GM19023 (cell line): ENCODE measurements around the gene DCXR.

ENCODE experiments used
- ATAC-seq: cut with Tn5 transposase; IDR thresholded peaks from one replicate; pipeline ENCODE4 v1.9.1; 2021; ENCODE audit warnings: mild to moderate bottlenecking, moderate library complexity; ENCODE audit not compliant: unreplicated experiment

The DCXR gene

DNA sequence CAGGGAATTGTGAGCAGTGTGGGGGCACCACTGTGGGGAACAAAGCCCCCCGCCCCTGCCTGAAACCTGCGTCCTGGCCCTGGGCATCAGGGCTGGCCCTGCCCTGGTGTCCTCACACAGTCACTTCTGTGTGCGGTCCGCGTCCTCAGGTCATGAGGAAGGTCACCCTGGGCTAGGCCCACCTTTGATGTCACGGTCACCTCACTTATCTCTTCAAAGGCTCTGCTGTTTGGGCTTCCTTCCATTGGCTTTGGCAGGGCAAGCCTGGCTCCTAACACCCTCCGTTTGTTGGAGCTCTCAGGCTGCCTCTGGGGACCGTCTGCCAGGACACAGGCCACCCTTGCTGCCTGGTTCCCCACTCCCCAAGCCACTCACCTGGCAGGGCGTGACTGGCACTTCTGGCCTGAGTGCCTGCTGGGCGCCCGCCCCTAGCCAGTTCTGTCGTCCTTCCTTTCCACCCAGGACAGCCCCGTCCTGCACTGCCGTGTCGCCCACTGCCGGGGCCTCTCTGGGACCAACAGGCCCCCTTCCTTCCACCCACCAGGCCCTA is 23.6 kb downstream of the DCXR start:
- ATAC-seq, result no peak

DNA sequence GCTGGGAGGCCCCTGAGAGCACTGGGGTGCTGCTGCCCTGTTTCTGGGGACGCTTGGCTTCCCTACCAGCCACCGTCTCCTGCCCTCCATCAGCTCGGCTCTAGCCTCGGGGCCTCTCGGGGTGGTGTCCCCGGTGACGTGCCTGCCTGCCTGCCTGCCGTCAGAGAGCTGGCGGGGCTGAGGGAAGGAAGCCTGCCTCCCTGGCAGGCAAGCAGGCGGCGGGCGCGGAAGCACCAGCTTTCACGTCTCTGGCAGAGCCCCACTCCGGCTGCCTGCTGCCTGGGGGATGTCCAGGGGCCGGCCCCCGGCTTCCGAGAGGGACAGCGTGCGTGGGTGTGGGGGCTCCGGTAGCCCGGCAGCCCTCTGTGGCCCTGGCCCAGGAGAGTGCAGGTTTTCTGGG is 24.2 kb downstream of the DCXR start:
- no peak for ATAC-seq

DNA sequence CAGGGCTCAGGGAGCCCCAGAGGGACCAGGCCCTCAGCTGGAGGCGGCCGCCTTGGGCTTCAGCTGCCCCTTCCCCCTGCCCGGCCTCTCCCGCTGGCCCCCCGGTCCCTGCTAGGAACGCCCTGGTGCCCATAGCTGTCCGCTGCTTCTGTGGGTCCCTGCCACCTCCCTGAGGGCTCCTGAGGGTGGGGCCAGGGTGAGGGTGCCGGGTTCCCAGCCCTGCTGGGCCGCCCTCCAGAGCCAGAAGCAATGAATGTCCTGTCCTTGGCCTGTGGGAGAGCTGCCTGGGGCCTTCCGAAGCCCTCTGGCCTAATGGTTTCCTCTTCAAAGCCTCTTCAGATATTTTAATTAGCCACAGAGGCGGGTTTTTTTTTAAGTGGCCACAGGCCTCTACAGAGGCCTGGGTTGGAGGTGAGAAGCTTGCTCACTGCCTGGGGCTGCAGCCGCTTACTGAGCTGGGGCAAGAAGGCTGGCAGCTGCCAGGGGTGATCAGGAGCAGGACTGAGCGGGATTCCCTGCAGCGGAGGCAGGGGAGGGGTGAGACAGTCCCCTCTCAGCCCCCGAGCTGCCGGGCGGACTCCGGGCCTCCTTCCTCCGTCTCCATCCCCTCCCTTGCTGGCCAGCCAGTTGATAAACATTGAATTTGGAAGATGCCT is 24.7 kb downstream of the DCXR start:
- ATAC-seq, result no peak

DNA sequence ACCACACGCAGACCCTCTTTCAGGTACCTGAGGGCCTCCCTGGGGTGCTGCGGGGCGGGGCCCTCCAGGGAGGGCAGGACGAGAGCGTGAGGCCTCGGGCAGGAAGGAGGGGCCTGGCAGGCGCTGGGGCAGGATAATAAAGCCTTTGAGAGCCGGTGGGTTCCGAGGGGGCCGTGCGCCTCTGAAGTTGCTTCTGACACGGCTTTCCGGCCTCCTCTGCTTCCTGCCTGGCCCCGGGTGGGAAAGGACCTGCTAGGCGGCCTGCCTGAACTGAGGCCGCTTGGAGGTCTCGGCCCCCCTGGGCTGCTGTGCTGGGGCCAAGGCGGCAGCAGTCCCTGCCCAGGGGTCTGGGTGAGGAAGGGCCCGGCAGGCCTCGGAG is 25.2 kb downstream of the DCXR start:
- no peak for ATAC-seq

DNA sequence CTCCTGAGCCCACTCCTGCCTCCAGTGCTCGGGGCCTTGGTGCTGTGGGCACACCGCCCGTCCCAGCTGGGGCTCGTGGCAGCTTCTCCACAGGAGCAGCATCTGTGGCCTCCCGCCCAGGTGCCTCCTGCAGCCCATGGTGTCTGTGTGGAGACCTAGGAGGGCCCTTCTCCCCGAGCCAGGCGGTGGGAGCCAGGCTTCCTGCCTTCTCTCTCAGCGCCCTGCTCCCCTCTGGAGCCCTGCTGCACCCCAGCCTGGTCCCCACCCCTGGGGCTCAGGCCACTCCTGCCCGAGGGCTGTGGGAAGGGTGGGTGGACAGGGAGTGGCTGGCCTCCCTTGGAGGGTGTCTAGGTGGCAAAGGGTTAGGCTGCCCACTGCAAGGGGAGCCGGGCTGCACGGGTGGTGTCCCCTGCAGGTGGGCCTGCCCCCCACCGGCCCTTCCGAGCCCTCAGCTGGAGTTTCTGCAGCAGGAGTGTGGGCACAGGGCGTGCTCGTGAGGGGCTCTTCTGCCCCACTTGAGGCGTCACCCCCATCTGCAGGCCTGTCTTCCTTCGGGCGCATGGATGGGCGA is 25.8 kb downstream of the DCXR start:
- ATAC-seq, result no peak

DNA sequence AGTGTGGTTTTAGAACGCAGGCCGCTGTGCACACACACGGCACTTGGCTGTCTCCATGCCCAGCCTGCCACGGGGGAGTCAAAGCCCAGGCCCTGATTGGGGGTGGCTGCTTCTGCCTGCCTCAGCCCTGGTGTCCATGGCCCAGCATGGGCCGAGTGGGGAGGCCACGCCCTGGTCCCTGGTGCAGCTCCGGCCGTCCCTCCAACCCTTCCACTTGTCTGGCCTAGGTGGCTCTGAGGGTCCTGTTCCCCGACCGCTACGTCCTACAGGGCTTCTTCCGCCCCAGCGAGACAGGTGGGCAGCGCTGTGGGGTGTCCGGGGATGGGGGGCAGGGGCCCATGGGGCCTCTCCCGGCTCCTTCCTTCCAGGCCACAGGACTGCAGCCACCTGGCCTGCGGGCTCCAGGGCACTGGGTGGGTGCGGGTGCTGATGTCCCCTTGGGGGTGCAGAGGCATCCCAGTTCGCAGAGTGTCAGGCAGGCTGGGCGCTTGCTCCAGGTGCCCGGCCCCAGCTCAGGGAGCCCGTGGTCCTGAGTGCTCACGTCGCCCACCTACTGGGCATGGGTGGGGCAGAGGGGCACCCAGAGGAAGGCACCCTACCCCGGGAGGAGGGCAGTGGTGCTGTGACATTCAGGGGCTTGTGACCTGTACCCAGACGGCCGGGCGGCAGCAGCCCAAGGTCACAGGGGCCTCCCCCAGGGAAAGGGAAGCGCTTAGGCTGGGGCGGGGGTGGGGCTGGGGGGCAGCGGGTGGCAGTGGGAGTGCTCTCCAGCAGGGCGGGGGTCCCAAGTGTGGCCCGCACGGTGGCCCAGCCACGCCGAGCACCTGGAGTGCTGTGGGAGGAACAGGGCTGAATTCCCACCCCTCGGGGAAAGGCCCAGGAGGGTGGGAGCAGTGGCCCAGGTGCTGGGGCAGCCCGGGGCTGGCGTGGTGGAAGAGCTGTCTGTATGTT is 26.6 kb downstream of the DCXR start:
- ATAC-seq, result no peak

DNA sequence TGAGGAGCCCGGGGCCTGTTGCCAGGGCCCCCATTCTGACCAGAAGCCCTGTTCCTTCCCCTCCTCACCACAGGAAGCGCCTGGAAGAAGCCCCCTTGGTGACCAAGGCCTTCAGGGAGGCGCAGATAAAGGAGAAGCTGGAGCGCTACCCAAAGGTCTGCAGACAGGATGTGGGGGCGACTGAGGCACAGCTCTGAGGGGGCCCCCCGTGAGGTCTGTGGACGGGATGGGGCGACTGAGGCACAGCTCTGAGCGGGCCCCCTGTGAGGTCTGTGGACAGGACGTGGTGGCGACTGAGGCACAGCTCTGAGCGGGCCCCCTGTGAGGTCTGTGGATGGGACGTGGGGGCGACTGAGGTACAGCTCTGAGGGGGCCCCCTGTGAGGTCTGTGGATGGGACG is 28.1 kb downstream of the DCXR start:
- ATAC-seq, result no peak

DNA sequence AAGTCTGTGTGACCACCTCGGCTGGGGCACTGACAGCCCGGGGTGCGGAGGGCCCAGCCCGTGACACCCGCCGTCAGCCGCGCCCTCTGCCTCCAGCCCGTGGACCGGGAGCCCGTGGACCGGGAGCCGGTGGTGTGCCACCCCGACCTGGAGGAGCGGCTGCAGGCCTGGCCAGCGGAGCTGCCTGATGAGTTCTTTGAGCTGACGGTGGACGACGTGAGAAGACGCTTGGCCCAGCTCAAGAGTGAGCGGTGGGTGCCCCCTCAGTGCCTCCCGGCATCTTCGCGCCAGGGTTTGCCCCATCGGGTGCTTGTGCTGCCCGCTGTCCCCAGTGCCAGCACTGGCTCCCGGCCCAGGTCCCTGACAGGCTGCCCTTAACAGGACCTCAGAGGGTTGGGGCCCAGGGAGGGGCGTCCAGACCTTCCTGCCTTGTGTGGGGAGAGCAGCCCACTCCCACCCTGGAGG is 28.5 kb downstream of the DCXR start:
- no peak for ATAC-seq

DNA sequence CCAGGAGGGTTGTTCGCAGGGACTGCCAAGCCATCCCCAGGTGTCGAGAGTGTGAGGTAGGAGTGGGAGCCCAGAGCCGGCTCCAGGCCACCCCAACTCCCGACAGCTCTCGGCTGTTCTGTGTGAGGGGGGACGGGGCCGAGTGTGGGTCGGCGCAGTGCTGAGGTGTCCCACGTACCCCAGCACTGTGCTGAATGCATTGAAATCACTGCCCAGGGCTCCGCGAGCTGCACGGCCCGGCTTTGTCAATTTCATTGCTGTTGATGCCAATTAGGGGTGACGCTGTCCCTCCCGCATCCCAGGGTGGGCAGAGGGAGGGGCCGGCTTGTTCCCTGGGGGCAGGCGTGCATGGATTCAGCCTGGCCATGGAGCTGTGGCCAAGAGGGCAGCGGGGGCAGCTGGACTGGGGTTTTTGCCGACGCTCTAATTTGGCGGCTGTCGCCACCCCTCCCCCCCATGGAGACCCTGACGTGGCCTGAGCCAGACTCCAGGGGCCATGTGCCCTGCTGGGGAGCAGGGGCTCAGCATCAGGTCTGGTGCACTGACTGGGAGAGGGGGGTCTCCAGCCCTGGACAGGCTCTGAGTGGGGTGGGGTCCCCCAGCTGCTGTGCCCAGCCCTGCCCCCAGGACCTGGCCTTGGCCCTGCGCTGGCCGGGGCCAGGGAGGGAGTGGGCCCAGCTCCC is 29.1 kb downstream of the DCXR start:
- ATAC-seq, result no peak

DNA sequence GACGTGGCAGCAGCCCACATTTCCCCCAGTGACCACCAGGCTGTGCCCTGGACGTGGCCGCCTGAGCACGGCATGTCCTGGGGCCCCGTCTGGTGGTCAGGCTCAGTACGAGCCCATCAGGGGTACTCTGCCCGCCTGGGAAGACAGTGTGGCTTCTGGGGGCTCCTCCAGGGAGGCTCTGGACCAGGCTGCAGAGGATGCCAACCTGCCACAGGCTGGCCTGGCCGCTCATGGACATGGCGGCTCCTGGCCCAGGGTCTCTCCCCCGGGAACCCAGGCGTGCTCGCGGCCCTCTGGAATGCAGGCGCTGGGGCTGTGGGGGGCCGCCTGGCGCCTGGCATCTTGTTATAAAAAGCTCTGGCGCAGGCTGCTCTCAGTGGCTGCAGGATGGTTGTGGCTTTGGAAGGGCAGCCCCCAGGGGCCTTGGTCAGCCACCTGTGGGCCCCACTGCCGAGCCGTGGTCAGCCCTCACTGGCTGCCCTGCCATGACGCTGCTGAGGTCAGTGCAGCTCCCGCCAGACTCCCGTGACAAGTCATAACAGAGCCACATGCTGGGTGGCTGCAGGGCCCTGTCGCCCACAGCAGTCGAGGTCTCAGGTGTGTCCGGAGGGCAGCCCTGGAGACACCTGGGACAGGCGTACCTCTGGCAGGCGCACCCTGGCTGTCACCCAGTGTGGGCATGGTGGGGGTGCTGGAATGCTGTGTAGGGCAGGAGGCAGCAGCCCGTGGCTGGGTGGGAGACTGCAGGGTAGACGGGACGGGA is 29.8 kb downstream of the DCXR start:
- no peak for ATAC-seq

DNA sequence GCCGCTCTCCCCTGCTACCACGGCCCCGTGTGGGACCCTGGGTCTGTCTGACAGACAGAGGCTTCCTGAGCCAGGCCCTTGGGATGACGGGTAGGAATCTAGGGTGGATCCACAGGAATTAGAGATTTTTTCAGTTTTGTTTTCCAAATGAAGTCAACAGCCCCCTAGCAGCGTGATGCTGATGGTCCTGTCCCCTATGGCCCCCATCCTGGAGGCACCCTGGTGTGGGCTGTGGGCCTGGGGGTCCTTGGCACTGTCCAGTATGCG is 30.3 kb downstream of the DCXR start:
- no peak for ATAC-seq

DNA sequence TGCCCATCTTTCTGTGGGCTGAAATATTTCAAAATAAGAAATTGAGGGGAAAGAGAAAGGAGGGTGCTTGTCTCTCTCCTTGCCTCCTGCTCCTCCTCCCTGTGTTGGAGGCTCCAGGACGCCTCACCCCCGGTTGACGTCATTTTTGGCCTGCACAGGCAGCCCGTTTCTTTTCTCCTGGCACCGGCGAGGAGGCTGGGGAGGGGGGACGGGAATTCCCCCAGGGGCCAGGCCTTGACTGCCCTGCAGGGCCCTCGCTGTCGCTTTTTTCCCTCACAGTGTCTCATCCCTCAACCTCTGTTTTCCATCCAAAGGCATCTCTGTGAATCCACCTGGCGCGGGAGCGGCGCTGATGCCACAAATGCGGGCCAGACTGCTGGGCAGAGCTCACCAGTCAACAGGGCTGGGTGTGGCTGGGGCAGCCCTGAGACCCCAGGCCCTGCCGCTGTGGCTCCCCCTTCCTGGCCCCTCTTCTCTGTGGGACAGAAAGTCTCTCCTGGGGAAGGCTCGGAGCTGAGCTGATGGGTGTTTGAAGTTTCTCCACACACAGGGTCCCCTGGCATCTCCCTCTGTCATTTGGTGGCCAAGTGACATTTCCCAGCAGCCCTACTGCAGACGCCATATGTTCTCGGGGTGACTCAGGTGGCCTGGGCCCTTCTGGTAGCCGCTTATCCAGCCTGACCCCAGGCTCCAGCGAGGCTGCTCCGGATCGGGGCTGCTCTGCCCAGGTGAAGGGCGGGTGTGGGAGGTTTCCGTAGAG is 30.8 kb downstream of the DCXR start:
- no peak for ATAC-seq

DNA sequence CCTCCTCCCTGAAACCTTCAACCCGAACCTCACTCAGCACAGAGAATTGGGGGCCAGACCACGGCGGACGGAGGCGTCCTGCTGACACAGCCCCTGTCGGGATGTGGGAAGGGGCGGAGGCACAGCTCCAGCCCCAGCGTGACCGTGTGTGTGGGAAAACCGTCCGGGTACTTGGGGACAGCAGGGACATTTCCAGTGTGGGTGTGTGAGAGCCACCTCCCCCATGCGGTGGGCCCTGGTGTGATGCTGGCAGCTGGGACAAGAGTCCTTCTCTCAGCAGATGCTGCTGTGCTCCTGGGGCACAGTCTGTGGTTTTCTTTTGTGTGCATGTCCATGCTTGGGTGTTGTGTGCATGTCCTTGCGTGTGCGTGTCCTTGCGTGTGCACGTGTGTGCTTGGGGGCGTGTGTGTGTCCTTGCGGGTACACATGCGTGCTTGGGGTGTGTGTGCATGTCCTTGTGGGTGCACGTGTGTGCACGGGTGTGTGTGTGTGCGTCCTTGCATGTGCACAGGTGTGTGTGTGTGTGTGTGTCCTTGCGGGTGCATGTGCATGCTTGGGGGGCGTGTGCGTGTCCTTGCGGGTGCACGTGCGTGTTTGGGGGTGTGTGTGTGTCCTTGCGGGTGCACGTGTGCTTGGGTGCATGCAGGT is 31.7 kb downstream of the DCXR start:
- no peak for ATAC-seq

DNA sequence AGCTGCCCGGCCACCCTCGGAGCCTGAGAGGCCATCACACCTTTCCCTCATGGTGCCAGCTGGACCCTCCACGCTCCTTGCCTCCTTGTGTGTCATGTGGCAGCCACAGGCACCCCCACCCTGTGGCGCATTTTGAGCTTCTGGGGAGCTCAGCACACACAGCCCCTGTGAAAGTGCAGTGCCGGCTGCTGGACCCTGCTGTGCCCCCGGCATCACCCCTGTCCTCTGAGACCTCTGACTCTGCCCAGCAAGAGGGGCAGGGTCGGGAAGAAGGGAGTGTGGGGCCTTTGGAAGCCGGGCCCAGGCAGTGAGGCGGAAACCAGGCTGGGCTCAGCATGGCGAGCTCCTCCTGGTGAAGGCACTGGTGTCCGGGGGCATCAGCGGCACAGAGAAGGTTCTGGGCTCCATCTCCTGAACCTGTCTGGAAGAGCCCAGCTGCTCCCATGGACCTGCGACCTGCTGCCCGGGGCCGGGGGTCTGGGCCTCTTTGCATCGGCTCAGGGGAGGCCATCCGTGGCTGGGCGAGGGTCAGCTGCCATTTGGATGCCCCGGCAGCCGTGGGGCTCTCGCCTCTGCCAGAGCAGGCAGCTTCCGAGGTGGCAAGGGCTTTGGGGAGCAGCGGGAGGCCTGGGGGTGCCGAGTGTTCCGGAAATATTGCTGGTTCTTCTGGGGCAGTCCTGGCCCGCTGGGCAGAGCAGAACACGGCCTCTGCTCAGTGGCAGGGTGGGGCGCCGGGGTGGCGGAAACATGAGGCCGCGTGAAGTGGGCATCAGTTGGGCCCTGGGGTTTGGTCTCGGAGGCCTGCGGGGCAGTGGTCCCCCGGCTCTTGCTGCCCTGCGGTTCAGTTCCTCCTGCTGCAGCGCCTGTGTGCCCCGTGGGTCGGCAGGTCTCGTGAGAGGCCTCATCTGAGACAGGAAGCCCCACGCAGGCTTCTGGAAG is 32.7 kb downstream of the DCXR start:
- ATAC-seq, result no peak

DNA sequence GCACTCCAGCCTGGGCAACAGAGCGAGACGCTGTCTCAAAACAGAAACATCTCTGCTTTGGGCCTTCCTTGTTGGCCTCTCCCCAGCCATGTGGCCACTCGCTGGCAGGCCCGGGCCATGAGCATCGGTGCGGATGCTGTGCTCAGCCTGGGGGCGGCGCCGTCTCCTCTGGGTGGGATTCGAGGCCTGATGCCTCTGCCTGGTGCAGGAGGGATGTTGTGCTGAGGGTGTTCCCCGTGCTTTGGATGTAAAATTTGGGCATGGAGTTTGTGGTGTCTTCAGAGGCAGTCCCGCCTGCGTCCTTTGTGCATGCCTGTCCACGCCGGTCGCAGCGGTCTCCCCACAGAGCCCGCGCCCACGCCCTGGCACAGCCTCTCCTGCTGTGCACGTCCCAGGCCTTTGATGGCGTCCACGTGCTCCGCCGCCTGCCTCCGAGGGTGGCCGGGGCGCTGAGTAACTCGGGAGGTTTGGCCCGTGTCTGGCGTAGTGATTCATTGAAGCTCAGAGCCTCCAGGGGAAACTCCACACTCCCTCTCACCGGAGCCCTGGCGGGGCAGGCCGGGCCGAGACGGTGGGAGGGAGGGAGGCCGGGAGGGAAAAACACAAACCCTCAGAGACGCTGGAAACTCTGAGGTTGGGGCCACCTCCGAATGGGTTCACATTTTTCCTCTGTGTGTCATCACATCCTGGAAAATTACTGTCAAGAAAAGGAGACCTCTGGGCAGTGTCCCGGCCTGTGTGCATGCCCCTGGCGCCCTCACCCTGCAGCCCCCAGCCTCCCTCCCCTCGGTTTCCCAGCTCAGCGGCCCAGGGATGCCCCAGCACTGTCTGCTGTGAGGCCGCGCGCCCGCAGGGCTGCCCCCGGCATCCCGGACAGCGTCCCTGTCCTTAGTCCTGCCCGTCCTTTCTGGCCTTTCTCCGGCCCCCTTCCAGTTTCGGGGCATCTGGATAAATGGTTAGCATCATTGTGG is 33.8 kb downstream of the DCXR start:
- no peak for ATAC-seq

DNA sequence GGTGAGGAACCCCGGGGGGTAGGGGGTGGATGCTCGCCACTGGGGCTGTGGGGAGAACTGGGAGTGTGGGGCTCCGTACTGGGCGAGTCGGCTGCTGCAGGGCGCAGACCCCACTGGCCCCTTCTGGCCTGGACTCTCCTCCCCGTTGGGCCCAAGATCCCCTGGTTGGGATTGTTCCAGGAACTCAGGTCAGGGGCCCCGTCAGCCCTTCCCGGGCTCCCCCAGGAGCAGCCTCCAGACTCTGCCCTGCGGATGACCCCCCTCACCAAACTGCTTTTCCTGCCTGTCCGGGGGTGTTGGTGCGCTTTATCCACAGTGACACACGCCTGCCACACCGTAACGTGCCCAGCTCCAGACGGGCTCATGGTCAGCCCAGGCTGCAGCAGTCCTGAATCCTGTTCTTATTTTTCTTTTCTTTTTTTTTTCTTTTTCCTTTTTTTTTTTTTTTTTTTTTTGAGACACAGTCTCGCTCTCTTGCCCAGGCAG is 35.9 kb downstream of the DCXR start:
- ATAC-seq, result no peak
